ENCODE data around the gene CCT6A.
A peak's percentile ranks its signal among the peaks of the same experiment; 100 is the strongest.
"Not testable (repeated sequence)": the region's sequence is repeated elsewhere in the genome, so short reads cannot be mapped to it uniquely, and the experiment has no call there.

Gene CCT6A

DNA sequence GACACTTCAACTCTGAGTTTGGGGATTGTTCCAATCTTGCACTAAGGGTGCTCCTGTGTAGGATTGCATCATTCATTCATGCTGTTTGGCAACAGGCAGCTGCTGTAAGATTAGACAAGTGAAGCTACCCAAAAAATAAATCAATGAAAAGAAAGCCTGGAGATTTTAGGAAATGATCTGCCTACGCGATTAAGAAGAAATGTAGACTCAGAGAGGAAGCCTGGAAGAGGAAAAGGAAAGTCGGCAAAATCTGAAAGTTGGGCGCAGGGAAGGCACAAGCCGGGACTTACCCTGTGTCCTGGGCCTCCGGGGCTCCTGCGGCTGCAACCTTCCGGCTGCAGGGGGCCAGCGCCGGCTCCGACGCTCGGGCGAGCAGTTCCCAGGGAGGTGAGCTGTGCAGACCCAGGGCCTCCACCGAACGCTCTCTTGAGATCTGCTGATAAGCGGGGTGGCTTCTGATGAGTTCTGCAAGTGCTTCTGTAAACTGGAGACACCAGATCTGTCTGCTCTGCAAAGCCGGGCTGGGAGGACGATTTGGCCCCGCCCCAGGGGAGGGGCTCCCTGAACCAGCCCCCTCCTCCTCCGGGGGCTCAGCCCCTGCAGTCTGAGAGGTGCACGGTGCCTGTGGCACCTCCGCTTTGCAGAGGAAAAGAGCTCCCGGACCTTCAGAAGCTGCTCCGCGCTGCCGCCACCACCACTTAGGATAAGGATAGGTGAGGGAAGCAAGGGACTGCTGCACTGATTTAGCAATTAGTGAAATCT, 17.7 kb upstream of the CCT6A start:
- no peak for TF ChIP-seq ZNF274 (IDR thresholded peaks at IDR 0.05; ENCODE audit: low read depth, low read length)
- H3K4me3 ChIP-seq (ENCODE audit: low read length) = peak overlapping the region; percentile 84

DNA sequence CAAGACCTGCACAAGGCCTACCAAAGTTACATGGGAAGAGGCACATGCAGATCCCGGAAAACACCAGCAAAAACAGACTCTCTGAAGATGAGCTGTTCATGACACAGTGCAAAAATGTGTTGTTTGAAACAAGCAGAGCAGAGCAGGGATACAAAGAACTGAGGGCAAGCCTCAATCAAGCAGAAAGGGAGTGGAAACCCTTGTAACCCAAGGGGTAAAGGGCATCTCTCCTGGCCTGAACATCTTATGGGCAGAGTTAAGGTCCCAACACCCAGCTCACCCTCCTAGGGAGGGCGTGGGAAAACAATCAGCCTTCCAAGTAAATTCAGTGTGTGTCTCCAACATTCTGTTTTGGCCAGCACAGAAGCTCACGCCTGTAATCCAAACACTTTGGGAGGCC, 10.8 kb upstream of the CCT6A start:
- no peak overlapping the region for H3K4me3 ChIP-seq (ENCODE audit: low read length)
- TF ChIP-seq ZNF274 (IDR thresholded peaks at IDR 0.05; ENCODE audit: low read depth, low read length) = no peak

DNA sequence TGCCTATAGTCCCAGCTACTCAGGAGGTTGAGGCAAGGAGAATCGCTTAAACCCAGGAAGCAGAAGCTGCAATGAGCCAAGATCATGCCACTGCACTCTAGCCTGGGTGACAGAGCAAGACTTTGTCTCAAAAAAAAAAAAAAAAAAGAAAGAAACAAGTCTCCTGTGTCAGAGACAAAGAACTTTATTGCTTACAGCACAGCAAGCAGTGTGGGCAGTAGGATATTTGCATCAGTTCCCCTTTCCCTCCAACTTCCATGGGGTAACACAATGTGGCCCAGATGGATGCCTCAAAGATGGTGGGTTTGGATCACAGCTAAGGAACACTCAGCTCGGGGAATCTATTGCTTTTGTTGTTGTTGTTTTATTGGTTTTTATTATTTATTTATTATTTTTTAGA, 5.8 kb upstream of the CCT6A start:
- H3K4me3 ChIP-seq (ENCODE audit: low read length) = not testable (repeated sequence)

DNA sequence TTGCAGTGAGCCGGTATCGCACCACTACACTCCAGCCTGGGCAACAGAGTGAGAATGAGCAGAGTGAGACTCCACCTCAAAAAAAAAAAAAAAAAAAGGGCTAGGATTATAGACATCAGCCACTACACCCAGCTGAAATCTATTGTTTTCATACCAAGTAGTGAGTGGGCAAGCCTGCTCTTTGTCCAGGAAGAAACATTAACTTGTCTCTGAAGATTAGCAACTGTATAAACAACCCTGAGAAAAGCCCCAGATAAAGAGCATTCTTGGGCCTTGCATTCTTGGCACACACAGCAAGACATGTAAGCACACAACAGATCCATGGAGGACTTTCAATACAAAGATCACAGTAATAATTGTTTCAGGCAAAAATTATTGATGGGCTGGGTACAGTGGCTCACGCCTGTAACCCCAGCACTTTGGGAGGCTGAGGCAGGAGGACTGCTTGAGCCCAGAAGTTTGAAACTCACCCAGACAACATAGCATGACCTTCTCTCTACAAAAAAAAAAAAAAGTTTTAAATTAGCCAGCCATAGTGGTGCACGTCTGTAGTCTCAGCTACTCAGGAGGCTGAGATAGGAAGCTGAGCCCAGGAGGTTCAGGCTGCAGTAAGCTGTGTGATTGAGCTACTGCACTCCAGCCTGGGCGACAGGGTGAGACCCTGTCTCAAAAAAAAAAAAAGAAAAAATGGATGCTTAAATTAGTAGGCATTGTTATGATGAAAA, 4.7 kb upstream of the CCT6A start:
- TF ChIP-seq ZNF274 (IDR thresholded peaks at IDR 0.05; ENCODE audit: low read depth, low read length) = no peak
- no peak overlapping the region for H3K4me3 ChIP-seq (ENCODE audit: low read length)

DNA sequence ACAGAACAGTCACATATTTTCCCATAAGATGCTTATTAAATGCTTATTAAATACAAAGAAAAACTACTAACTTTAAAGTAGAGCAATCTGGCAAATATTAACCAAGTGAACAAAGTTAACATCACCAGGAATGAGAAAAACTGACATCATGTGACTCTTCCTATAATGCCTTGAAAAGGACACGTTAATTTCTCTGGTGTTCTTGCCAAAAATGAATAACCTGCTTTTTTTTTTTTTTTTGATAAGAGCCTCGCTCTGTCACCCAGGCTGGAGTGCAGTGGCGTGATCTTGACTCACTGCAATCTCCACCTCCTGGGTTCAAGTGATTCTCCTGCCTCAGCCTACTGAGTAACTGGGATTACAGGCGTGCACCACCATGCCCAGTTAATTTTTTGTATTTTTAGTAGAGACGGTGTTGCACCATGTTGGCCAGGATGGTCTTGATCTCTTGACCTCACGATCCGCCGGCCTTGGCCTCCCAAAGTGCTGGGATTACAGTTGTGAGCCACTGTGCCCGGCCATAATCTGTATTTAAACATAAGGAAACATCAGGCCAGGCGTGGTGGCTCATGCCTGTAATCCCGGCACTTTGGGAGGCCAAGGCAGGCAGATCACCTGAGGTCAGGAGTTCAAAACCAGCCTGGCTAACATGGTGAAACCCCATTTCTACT, 4.0 kb upstream of the CCT6A start:
- not testable (repeated sequence) for H3K4me3 ChIP-seq (ENCODE audit: low read length)

DNA sequence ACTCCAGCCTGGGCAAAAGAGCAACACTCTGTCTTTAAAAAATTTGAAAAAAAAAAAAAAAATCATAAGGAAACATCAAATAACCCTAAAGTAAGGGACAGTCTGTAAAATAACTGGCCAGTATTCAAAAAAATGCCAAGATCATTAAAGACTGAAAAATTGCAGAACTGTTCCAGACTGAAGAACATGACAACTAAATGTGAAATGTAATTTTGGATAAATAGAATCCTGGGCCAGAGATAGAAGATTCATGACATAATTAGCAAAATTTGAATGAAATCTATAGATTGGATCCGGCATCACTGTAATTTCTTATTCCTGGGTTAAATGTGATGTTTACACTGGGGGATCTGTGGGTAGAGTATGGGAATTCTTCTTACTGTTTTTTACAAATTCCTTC, 3.3 kb upstream of the CCT6A start:
- TF ChIP-seq ZNF274 (IDR thresholded peaks at IDR 0.05; ENCODE audit: low read depth, low read length) = no peak
- H3K4me3 ChIP-seq (ENCODE audit: low read length) = no peak overlapping the region

DNA sequence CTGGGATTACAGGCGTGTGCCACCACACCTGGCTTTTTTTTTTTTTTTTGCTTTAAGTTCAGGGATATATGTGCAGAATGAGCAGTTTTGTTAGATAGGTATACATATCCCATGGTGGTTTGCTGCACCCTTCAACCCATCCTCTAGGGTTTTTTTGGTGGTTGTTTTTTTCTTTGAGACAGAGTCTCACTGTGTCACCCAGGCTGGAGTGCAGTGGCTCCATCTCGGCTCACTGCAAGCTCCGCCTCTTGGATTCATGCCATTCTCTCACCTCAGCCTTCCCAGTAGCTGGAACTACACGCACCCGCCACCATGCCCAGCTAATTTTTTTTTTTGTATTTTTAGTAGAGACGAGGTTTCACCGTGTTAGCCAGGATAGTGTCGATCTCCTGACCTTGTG, 2.8 kb upstream of the CCT6A start:
- H3K4me3 ChIP-seq (ENCODE audit: low read length) = not testable (repeated sequence)

DNA sequence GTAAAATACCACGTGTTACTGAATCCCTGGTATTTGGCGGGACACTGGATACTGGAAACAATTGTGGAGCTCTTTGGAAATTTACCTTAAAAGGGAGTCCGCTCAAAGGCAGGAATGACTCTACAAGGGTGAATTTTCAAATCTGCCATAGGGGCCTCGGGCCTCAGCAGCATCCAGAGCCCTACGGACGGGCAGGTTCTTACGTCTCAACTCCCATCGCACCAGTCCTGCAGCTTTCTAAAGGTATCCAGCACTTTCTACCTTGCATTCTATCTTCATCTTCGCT, 569 bp upstream of the CCT6A start:
- peak overlapping the region; percentile 98 for H3K4me3 ChIP-seq (ENCODE audit: low read length)
- TF ChIP-seq ZNF274 (IDR thresholded peaks at IDR 0.05; ENCODE audit: low read depth, low read length) = no peak

DNA sequence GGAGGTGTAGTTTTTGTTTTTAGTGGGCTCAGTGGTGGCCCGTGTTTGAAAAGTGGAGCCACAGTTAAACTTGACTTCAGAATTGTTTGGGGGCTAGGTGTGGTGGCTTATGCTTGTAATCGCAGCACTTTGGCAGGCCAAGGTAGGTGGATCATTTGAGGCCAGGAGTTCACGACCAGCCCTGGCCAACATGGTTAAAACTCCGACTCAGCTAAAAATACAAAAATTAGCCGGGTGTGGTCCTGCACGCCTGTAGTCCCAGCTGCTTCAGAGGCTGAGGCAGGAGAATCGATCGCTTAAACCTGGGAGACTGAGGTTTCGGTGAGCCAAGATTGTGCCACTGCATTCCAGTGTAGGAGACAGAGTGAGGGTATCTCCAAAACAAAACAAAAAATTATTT, 1.8 kb downstream of the CCT6A start:
- no peak for TF ChIP-seq ZNF274 (IDR thresholded peaks at IDR 0.05; ENCODE audit: low read depth, low read length)
- H3K4me3 ChIP-seq (ENCODE audit: low read length) = peak overlapping the region; percentile 4; the same call in 1 of the 2 replicates

DNA sequence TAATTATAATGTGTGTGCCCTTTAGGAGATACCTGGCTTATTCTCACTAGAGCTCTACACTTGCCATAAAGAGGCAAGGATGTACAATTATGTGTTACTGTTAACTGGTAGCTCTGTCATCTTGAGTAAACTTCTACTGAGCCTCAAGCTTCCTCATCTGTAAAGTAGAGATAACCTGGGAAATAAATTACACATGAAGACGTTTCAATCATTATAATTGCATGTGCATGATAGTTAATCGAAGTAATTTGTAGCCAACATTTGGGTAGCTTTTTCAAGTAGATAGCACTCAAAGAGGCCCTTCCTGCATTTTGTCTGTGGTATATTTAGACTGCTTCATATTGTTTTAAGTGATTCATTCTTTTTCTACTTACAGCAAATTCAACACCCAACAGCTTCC, 2.4 kb downstream of the CCT6A start:
- no peak for TF ChIP-seq ZNF274 (IDR thresholded peaks at IDR 0.05; ENCODE audit: low read depth, low read length)
- no peak overlapping the region for H3K4me3 ChIP-seq (ENCODE audit: low read length)

DNA sequence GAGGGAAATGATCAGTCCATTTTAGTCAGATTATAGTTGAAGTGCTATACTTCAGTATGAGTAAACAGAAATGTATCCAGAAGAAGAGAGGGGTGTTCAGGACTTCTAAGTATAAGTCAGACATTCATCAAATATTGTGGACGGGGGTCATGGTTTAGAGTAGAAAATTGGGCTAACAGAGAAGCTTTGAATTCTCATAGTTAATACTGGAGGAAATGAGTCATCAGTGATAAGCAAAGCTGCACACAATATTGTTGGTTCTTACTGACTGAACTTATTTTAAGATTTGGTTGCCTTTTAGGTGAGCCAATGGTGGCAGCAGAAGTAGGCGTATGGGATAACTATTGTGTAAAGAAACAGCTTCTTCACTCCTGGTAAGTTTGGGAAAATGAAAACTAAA, 10.8 kb downstream of the CCT6A start:
- no peak for TF ChIP-seq ZNF274 (IDR thresholded peaks at IDR 0.05; ENCODE audit: low read depth, low read length)
- H3K4me3 ChIP-seq (ENCODE audit: low read length) = no peak overlapping the region

DNA sequence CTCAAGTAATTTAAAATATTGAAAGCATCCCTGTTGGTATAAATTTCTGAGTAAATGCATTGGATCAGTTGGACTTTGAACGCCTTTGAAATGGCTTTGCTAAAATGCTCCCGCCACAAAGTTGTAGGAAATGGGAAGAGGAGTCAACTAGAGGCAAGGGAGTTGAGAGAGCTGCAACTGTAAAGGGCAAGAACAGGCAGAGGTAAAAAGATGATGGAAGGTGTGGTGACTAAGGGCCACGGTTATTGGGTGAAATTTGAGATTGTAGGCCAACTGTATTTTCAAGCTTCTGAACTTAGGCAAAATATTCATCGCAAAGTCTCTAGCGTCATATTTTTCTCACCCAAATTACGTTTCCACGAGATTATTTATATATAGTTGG, 11.9 kb downstream of the CCT6A start:
- no peak for TF ChIP-seq ZNF274 (IDR thresholded peaks at IDR 0.05; ENCODE audit: low read depth, low read length)
- no peak overlapping the region for H3K4me3 ChIP-seq (ENCODE audit: low read length)

DNA sequence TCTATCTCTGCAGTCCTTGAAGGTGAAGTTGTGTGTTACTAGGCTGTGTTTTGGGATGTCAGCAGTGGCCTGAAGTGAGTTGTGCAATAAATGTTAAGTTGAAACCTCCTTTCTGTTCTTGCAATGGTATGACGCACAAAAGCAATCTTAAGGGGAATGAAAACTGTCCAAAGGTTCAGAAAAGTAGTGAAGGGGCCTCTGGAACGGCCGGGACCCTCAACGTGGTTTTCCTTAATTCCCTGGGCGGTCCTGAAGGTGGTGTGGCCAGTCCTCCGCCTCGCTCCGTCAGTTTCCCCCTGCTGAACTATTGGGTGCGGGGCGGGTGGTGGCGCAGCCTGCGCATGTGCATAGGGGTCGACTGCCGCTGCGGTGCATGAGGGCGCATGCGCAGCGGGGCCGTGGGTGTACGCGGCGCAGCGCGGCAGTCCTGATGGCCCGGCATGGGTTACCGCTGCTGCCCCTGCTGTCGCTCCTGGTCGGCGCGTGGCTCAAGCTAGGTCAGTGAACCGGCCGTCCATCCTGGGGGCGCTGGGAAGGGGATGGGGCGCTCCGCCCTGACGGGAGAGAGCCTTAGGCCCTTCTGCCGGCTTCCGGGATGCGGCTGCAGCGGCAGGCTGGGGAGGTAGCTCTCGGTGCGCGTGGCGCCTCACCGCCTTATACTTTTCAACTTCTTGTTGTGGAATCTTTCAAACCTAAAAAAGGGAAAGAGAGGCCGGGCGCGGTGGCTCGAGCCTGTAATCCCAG, 12.5 kb downstream of the CCT6A start, which contains the start of gene SUMF2:
Gene SUMF2, plus strand, starts transcription at position 405 of the 744 bp plus-strand sequence. Its CDS starts 26 bp downstream, at position 431.
- TF ChIP-seq ZNF274 (IDR thresholded peaks at IDR 0.05; ENCODE audit: low read depth, low read length) = no peak
- peak within 1 kb of the TSS; percentile 83 for H3K4me3 ChIP-seq (ENCODE audit: low read length)

DNA sequence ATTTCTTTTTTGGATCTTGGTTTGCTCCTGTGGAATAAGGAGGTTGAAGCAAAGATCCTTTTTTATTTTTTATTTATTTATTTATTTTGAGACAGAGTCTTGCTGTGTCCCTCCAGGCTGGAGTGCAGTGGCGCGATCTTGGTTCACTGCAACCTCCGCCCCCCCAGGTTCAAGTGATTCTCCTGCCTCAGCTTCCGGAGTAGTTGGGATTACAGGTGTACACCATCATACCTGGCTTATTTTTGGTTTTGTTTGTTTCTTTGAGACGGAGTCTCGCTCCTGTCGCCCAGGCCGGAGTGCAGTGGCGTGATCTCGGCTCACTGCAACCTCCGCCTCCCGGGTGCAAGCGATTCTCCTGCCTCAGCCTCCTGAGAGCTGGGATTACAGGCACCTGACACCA, 14.8 kb downstream of the CCT6A start:
- not testable (repeated sequence) for H3K4me3 ChIP-seq (ENCODE audit: low read length)

DNA sequence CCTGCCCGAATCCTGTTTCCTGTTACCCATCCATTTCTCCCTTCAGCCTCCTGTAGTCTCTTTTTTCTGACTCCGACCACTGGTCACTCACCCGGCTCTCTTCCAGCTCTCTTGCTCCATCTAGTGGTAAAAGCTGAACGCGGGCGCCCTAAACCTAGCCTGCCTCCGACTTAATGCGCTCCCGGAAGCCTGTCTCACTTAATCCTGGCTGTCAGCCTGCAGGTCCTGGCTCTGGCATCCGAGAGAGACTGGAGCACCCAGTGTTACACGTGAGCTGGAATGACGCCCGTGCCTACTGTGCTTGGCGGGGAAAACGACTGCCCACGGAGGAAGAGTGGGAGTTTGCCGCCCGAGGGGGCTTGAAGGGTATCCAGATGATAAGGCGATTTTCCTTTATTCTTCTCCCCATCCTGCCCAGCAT, 22.8 kb downstream of the CCT6A start:
- no peak overlapping the region for H3K4me3 ChIP-seq (ENCODE audit: low read length)
- TF ChIP-seq ZNF274 (IDR thresholded peaks at IDR 0.05; ENCODE audit: low read depth, low read length) = no peak

Data from GM08714 (cell line).